ENCODE measurements around the gene LILRB5. TPM values are rescaled to one million over a fixed set of nuclear protein-coding genes. Genes with fewer than 3 reads are reported as not detected.
A peak's percentile ranks its signal among the peaks of the same experiment; 100 is the strongest.

LILRB5 gene
- total and polyA plus RNA-seq, 8 donors, result 0.23 to 3.1 (median 1.1) TPM

DNA sequence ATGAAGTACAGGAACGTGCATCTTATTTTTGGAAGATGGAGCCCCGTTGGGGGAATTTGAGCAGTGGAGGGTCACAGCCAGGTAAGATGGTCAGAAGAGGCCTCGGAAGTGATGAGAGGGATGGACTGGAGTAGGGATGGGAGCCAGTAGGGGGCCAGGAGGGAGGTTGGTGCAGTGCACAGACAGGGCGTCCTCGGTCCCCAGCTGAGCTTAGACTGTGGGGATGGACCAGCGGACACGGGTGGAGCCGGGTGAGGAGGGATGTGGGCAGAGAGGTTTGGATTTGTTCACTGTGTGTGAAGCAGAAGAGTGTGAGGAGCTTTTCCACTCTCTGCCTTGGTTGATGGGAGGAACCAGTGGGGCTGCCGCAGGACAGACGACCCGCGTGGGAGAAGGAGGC lies 45.8 kb downstream of the LILRB5 start:
- ATAC-seq (no peak), DNase-seq (no peak), FAIRE-seq (no peak)
- Histone ChIP-seq H3K36me3 (peaks cover 3 to 19% (median 19%) of the 10 kb centered on the region in 3 donors), H3K9me3 (no peaks in the 10 kb centered on the region), H3K27me3 (no peaks in the 10 kb centered on the region), H3K4me3 (no peak overlapping the region), H3K4me1 (peaks cover 11 to 48% (median 36%) of the 10 kb centered on the region in 3 donors), H3K27ac (peak overlapping the region; percentile 6 to 94 (median 89))
- WGBS, 2 donors, result 89 to 91% methylated on average over 12 of the region's 12 CpGs
- intact Hi-C loops (cut with DNase I), result no loop called here
- TF ChIP-seq, protein P1, sequence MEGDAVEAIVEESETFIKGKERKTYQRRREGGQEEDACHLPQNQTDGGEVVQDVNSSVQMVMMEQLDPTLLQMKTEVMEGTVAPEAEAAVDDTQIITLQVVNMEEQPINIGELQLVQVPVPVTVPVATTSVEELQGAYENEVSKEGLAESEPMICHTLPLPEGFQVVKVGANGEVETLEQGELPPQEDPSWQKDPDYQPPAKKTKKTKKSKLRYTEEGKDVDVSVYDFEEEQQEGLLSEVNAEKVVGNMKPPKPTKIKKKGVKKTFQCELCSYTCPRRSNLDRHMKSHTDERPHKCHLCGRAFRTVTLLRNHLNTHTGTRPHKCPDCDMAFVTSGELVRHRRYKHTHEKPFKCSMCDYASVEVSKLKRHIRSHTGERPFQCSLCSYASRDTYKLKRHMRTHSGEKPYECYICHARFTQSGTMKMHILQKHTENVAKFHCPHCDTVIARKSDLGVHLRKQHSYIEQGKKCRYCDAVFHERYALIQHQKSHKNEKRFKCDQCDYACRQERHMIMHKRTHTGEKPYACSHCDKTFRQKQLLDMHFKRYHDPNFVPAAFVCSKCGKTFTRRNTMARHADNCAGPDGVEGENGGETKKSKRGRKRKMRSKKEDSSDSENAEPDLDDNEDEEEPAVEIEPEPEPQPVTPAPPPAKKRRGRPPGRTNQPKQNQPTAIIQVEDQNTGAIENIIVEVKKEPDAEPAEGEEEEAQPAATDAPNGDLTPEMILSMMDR (IDR thresholded peaks at IDR 0.05), result no peak

DNA sequence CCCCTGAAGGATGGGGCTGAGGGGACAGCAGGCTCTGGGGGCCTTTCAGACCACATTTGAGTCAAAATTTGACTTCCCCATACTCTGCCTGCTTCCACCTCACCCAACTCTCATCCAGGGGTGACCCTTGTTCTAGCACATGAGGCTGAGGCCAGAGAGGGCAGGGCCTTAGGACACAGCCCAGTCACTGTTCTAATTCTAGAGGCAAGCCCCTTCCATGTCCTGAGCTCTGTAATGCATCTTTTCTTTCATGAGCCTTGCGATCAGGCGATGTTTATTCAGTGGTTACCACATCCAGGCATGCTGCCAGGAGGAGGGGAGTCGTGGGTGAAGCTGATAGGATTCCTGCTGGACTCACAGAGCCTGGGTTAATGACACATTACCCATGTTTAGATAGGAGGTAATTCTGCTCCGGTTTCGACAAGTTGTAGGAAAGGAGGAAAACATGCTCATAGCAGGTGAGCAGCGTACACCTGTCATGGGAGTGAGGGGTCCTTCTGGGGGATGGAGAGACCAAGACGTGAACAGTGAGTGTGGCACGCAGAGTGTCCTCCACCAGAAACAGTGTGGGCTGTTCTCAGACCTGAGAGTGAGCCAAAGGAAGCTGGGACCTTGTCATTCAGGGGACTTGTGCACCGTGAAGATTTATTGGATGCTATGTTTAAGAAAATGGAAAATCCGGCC lies 47.1 kb downstream of the LILRB5 start:
- peak; percentile 80 to 84 (median 81) for ATAC-seq
- DNase-seq, result peak; percentile 88 to 97 (median 96)
- no peaks in the 10 kb centered on the region for H3K27me3 ChIP-seq
- H3K27ac ChIP-seq, result peak overlapping the region; percentile 77 to 94 (median 89)
- H3K4me1 ChIP-seq, result peaks cover 13 to 59% (median 42%) of the 10 kb centered on the region in 3 donors
- no peaks in the 10 kb centered on the region for H3K9me3 ChIP-seq
- 7% methylated on average over 10 of the region's 10 CpGs for WGBS, 2 donors
- FAIRE-seq, result no peak
- intact Hi-C loops (cut with DNase I), result no loop called here
- TF ChIP-seq, protein P1 (IDR thresholded peaks at IDR 0.05), result no peak
- H3K36me3 ChIP-seq, result peaks cover 3 to 30% (median 29%) of the 10 kb centered on the region in 3 donors
- peak overlapping the region in 1 of 4 donors; percentile 32 for H3K4me3 ChIP-seq

DNA sequence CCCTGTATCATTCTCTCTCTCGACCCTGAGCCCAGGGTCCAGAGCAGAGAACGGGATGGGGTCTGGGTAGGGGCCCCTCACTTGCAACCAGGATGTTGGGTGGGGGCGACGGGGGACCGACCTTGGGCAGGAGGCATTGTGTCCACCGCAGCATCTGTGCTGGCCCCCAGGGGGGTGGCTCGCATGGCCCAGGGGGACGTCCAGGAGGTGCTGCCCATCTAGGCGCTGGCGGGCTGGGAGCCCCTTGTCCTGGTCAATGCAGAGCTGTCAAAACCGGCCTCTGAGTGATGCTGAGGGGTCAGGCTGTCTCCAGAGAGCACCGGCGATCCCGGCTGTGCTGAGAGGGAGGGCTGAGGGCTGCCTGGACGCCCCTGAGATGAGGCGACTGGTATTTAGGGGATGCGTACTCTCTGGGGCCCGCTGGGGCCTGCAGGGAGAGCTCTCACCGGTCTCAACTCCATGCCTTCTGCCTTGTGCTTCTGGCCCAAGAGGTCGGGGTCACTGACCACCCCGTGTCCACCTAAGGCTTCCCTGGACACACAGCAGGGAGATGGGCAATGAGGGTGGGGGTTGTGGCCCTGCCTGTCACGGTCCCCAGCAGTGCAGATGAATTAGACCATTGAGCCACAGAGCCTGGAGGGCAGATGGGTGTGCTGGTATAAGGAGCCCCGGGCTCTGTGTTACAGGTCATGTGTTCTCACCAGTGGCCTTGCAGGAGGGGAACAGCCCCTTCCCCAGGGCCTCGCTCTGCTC lies 47.8 kb downstream of the LILRB5 start:
- TF ChIP-seq, protein P1 (IDR thresholded peaks at IDR 0.05), result no peak
- peak; percentile 8 to 27 (median 14) for ATAC-seq
- Histone ChIP-seq H3K36me3 (peaks cover 7 to 36% (median 34%) of the 10 kb centered on the region in 3 donors), H3K4me3 (no peak overlapping the region), H3K9me3 (no peaks in the 10 kb centered on the region), H3K27me3 (no peaks in the 10 kb centered on the region), H3K27ac (peak overlapping the region; percentile 77 to 94 (median 89)), H3K4me1 (peaks cover 17 to 66% (median 49%) of the 10 kb centered on the region in 3 donors)
- intact Hi-C loops (cut with DNase I), result no loop called here
- WGBS, 2 donors, result 57 to 64% methylated on average over 22 to 24 of the region's 24 CpGs
- DNase-seq, result peak in 4 of 6 donors; percentile 40 to 85 (median 60)
- FAIRE-seq, result no peak

DNA sequence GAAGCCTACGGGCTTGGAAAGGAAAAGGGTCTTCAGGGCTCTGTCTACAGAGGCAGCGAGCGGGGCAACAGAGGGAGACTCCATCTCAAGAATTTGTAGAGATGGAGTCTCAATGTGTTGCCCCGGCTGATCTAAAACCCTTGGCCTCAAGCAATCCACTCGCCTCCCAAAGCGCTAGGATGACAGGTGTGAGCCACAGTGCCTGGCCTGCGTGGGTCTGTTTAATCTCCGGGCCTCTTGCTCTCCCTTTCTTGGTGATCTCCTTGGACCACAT lies 48.4 kb downstream of the LILRB5 start:
- 71 to 74% methylated on average over 8 of the region's 8 CpGs for WGBS, 2 donors
- Histone ChIP-seq H3K27ac (peak overlapping the region; percentile 77 to 94 (median 89)), H3K9me3 (no peaks in the 10 kb centered on the region), H3K36me3 (peaks cover 7 to 38% (median 34%) of the 10 kb centered on the region in 3 donors), H3K4me3 (no peak overlapping the region), H3K27me3 (no peaks in the 10 kb centered on the region), H3K4me1 (peaks cover 20 to 71% (median 54%) of the 10 kb centered on the region in 3 donors)
- FAIRE-seq (no peak), ATAC-seq (peak in 1 of 4 donors; percentile 0), DNase-seq (no peak)
- TF ChIP-seq, protein P1 (IDR thresholded peaks at IDR 0.05), result no peak
- intact Hi-C loops (cut with DNase I), result no loop called here
